Measurements from ENCODE around the gene TNNC2. TPM values are rescaled to one million over a fixed set of nuclear protein-coding genes. Genes with fewer than 3 reads are reported as not detected.
"Not testable (repeated sequence)": the region's sequence is repeated elsewhere in the genome, so short reads cannot be mapped to it uniquely, and the experiment has no call there.

Gene TNNC2
- polyA plus RNA-seq (ENCODE audit: insufficient read length in 12 of 12), result 1,000 to 10,000 TPM; 1,517 to 8,366 (median 5,425) TPM
- long read RNA-seq, donor 1, partial matches to known transcripts, result 7 of 11 reads
- long read RNA-seq, donor 1, other reads (novel, unspliced or antisense), result 0 of 11 reads
- long read RNA-seq, donor 2, transcript TNNC2-201 (6 exons, 710 nt), result major isoform, 9,777 of 15,537 reads
- long read RNA-seq, donor 2, partial matches to known transcripts, result 4,627 of 15,537 reads
- long read RNA-seq, donor 2, other reads (novel, unspliced or antisense), result 1,133 of 15,537 reads
- long read RNA-seq, donor 3, transcript TNNC2-201 (6 exons, 710 nt), result major isoform, 4,225 of 8,648 reads
- long read RNA-seq, donor 3, partial matches to known transcripts, result 3,818 of 8,648 reads
- long read RNA-seq, donor 3, other reads (novel, unspliced or antisense), result 605 of 8,648 reads
- long read RNA-seq, donor 4, transcript TNNC2-201 (6 exons, 710 nt), result major isoform, 3,464 of 7,171 reads
- long read RNA-seq, donor 4, partial matches to known transcripts, result 3,286 of 7,171 reads
- long read RNA-seq, donor 4, other reads (novel, unspliced or antisense), result 421 of 7,171 reads
- long read RNA-seq, donor 5, transcript TNNC2-201 (6 exons, 710 nt), result major isoform, 9,251 of 17,246 reads
- long read RNA-seq, donor 5, partial matches to known transcripts, result 6,858 of 17,246 reads
- long read RNA-seq, donor 5, other reads (novel, unspliced or antisense), result 1,137 of 17,246 reads
- long read RNA-seq, donor 6, transcript TNNC2-201 (6 exons, 710 nt), result major isoform, 3,629 of 7,149 reads
- long read RNA-seq, donor 6, partial matches to known transcripts, result 2,962 of 7,149 reads
- long read RNA-seq, donor 6, other reads (novel, unspliced or antisense), result 558 of 7,149 reads
- long read RNA-seq, donor 7, transcript TNNC2-201 (6 exons, 710 nt), result major isoform, 4,174 of 7,610 reads
- long read RNA-seq, donor 7, partial matches to known transcripts, result 2,944 of 7,610 reads
- long read RNA-seq, donor 7, other reads (novel, unspliced or antisense), result 492 of 7,610 reads
- long read RNA-seq, donor 8, transcript TNNC2-201 (6 exons, 710 nt), result major isoform, 8,763 of 17,465 reads
- long read RNA-seq, donor 8, partial matches to known transcripts, result 7,507 of 17,465 reads
- long read RNA-seq, donor 8, other reads (novel, unspliced or antisense), result 1,195 of 17,465 reads
- long read RNA-seq, donor 9, transcript TNNC2-201 (6 exons, 710 nt), result major isoform, 2,801 of 5,769 reads
- long read RNA-seq, donor 9, partial matches to known transcripts, result 2,520 of 5,769 reads
- long read RNA-seq, donor 9, other reads (novel, unspliced or antisense), result 448 of 5,769 reads
- long read RNA-seq, donor 10, transcript TNNC2-201 (6 exons, 710 nt), result major isoform, 8,984 of 18,783 reads
- long read RNA-seq, donor 10, partial matches to known transcripts, result 8,811 of 18,783 reads
- long read RNA-seq, donor 10, other reads (novel, unspliced or antisense), result 988 of 18,783 reads
- long read RNA-seq, donor 11, transcript TNNC2-201 (6 exons, 710 nt), result major isoform, 5,037 of 9,757 reads
- long read RNA-seq, donor 11, partial matches to known transcripts, result 4,011 of 9,757 reads
- long read RNA-seq, donor 11, other reads (novel, unspliced or antisense), result 709 of 9,757 reads

- no peak for DNase-seq
Observed at GRCh38 chr20:45827030-45827652, at the start of gene TNNC2. TNNC2 (minus strand) TSS chr20:45827312; CDS start chr20:45827248, 64 bp downstream.

- DNase-seq, result no peak
Observed at GRCh38 chr20:45874576-45874975, 47.5 kb upstream of the TNNC2 start.

GRCh38 chr20:45874104-45874481 lies 47.0 kb upstream of the TNNC2 start:
- not testable (repeated sequence) for DNase-seq

GRCh38 chr20:45873409-45874103 lies 46.4 kb upstream of the TNNC2 start:
- DNase-seq, result no peak

GRCh38 chr20:45872626-45873025 lies 45.5 kb upstream of the TNNC2 start:
- DNase-seq, result no peak

- DNase-seq, result no peak
Observed at GRCh38 chr20:45867819-45868176, 40.7 kb upstream of the TNNC2 start.

GRCh38 chr20:45867136-45867818 lies 40.2 kb upstream of the TNNC2 start:
- DNase-seq, result no peak

GRCh38 chr20:45866454-45866853 lies 39.3 kb upstream of the TNNC2 start:
- no peak for DNase-seq

- DNase-seq, result no peak
Observed at GRCh38 chr20:45863543-45864470, 36.7 kb upstream of the TNNC2 start.

- DNase-seq, result no peak
Observed at GRCh38 chr20:45861221-45862075, 34.3 kb upstream of the TNNC2 start.

GRCh38 chr20:45860560-45861220 lies 33.6 kb upstream of the TNNC2 start:
- DNase-seq, result no peak

- DNase-seq, result no peak
Observed at GRCh38 chr20:45859916-45860315, 32.8 kb upstream of the TNNC2 start.

GRCh38 chr20:45857882-45858216 lies 30.7 kb upstream of the TNNC2 start:
- no peak for DNase-seq

GRCh38 chr20:45857114-45857881 lies 30.2 kb upstream of the TNNC2 start, which contains the start of the genes ACOT8 and ZSWIM3:
ACOT8 (minus strand) TSS chr20:45857392; CDS start chr20:45857315, 77 bp downstream.
ZSWIM3 (plus strand) TSS chr20:45857614; CDS start chr20:45857826, 212 bp downstream.
- DNase-seq, result peak; percentile 100

GRCh38 chr20:45853484-45853883 lies 26.4 kb upstream of the TNNC2 start:
- no peak for DNase-seq

GRCh38 chr20:45852326-45852725 lies 25.2 kb upstream of the TNNC2 start:
- DNase-seq, result no peak

All from muscle of arm (tissue), 14 donors.